HG02610 (cell line): ENCODE data around the gene BRSK2.

Experiments used
- ATAC-seq: cut with Tn5 transposase; IDR thresholded peaks from one replicate; pipeline ENCODE4 v1.9.1; 2021; ENCODE audit warnings: mild to moderate bottlenecking, moderate library complexity; ENCODE audit not compliant: unreplicated experiment

Gene BRSK2

GRCh38 chr11:1394936-1395772 lies 5.4 kb downstream of the BRSK2 start:
- ATAC-seq = no peak

GRCh38 chr11:1395773-1396374 lies 6.1 kb downstream of the BRSK2 start:
- ATAC-seq = no peak

GRCh38 chr11:1396375-1396841 lies 6.7 kb downstream of the BRSK2 start:
- no peak for ATAC-seq

- no peak for ATAC-seq
Measured at GRCh38 chr11:1397146-1397861, 7.6 kb downstream of the BRSK2 start.

- ATAC-seq = no peak
Measured at GRCh38 chr11:1397862-1398527, 8.3 kb downstream of the BRSK2 start.

GRCh38 chr11:1398528-1399235 lies 8.9 kb downstream of the BRSK2 start:
- no peak for ATAC-seq

GRCh38 chr11:1399386-1400316 lies 9.9 kb downstream of the BRSK2 start:
- no peak for ATAC-seq

- ATAC-seq = no peak
Measured at GRCh38 chr11:1400317-1401170, 10.8 kb downstream of the BRSK2 start.

- no peak for ATAC-seq
Measured at GRCh38 chr11:1401171-1401445, 11.4 kb downstream of the BRSK2 start.

- ATAC-seq = no peak
Measured at GRCh38 chr11:1401656-1402221, 12.0 kb downstream of the BRSK2 start.

- ATAC-seq = no peak
Measured at GRCh38 chr11:1402355-1403077, 12.8 kb downstream of the BRSK2 start.

- ATAC-seq = no peak
Measured at GRCh38 chr11:1403078-1403620, 13.4 kb downstream of the BRSK2 start.

GRCh38 chr11:1403721-1404460 lies 14.2 kb downstream of the BRSK2 start:
- ATAC-seq = no peak

- no peak for ATAC-seq
Measured at GRCh38 chr11:1404461-1405185, 14.9 kb downstream of the BRSK2 start.

GRCh38 chr11:1405186-1406020 lies 15.7 kb downstream of the BRSK2 start:
- no peak for ATAC-seq
